H1 (cell line): ENCODE measurements around the gene ADAM30. TPM values are rescaled to one million over a fixed set of nuclear protein-coding genes. Genes with fewer than 3 reads are reported as not detected.

Experiments used
- BRCA1 ChIP-seq: IDR thresholded peaks from 2 replicates; pipeline ENCODE4 v1.6.1; 2012; ENCODE audit warnings: low read depth, low read length, improper control_type of control experiment
- CHD7 ChIP-seq: fragments of 300-600 bp; sonication (generic); IDR thresholded peaks from 2 replicates; pipeline ENCODE4 v1.7.1; 2012; ENCODE audit warnings: low read length, moderate library complexity, mild to moderate bottlenecking, inconsistent platforms; ENCODE audit not compliant: insufficient replicate concordance
- EZH2 ChIP-seq: fragments of 200-600 bp; sonication (generic); IDR thresholded peaks from 2 replicates; pipeline ENCODE4 v1.7.1; 2012; ENCODE audit warnings: low read depth, mild to moderate bottlenecking, moderate library complexity, low read length, inconsistent platforms; ENCODE audit not compliant: severe bottlenecking
- FOSL1 ChIP-seq: IDR thresholded peaks from 2 replicates; pipeline ENCODE4 v1.6.1; 2011; ENCODE audit warnings: mild to moderate bottlenecking, low read depth, low read length, moderate library complexity; ENCODE audit not compliant: insufficient read depth
- NRF1 ChIP-seq: IDR thresholded peaks from 2 replicates; pipeline ENCODE4 v1.6.1; 2011; ENCODE audit warnings: mild to moderate bottlenecking, low read depth, low read length, improper control_type of control experiment
- POLR2A ChIP-seq, 2 experiments: IDR thresholded peaks; 1 replicate in 1 of 2; 2 replicates in 1 of 2; pipeline ENCODE4 v1.6.1; 2011; ENCODE audit warnings: low read depth in 2 of 2, low read length in 2 of 2, mild to moderate bottlenecking in 2 of 2; ENCODE audit errors: control extremely low read depth in 1 of 2
- POLR2AphosphoS5 ChIP-seq: IDR thresholded peaks from 2 replicates; pipeline ENCODE4 v1.6.1; 2011; ENCODE audit warnings: low read depth, low read length
- SP1 ChIP-seq: IDR thresholded peaks from 2 replicates; pipeline ENCODE4 v1.6.1; 2011; ENCODE audit warnings: low read depth, low read length
- TEAD4 ChIP-seq: IDR thresholded peaks from 2 replicates; pipeline ENCODE4 v1.6.1; 2012; ENCODE audit warnings: low read depth, low read length, inconsistent platforms, mixed read lengths
- USF2 ChIP-seq: IDR thresholded peaks from 2 replicates; pipeline ENCODE4 v1.6.1; 2011; ENCODE audit warnings: low read length, improper control_type of control experiment
- polyA plus RNA-seq, 7 experiments: library from polyadenylated mRNA; depleted of rRNA in 3 of 7; stranded (reverse) in 5 of 7; unstranded in 2 of 7; fragments of >200 nt in 5 of 7; fragments of 200-250 nt in 2 of 7; gene quantifications; 1 replicate in 5 of 7; 2 replicates in 1 of 7; 4 replicates in 1 of 7; pipeline versions ENCODE4 v1.2.1 to v1.2.3, GENCODE V29; 2011 to 2013; ENCODE audit warnings: missing spikeins in 2 of 7, mixed read lengths in 2 of 7
- total RNA-seq: library from RNA; stranded (reverse); fragmentation: NEBNext Ultra II Directional; extraction: Animal tissue kit (Norgen Biotek cat#: 25700); gene quantifications from 2 replicates; pipeline ENCODE4 v1.2.1, GENCODE V29; 2021

ADAM30 gene
- total and polyA plus RNA-seq, 2 of the 8 experiments (the other 6 are each of a cell fraction or from before 2014, with no cell fraction given), result not detected

GRCh38 chr1:119853155-119853554 lies 43.2 kb downstream of the ADAM30 start (continued):
- TF ChIP-seq CHD7, result no peak
- TF ChIP-seq BRCA1, result no peak
- TF ChIP-seq POLR2A (IDR thresholded peaks at IDR 0.05; ENCODE audit: control extremely low read depth in 1 of 2, low read depth in 2 of 2, low read length in 2 of 2), result no peak
- TF ChIP-seq NRF1, result no peak
- TF ChIP-seq TEAD4, result no peak
- TF ChIP-seq POLR2AphosphoS5, result no peak
- TF ChIP-seq USF2, result no peak
- no peak for TF ChIP-seq FOSL1
- TF ChIP-seq EZH2, result no peak
- TF ChIP-seq SP1, result no peak
